Liver (tissue), 9 donors: ENCODE results near the gene FPR1. TPM values are rescaled to one million over a fixed set of nuclear protein-coding genes. Genes with fewer than 3 reads are reported as not detected.

Experiments used
- DNase-seq: peaks from one replicate; pipeline ENCODE4 v3.0.0-alpha.2; 2017; ENCODE audit warnings: low spot score
- H3K27ac ChIP-seq, 2 donors: one replicate each; pipeline ENCODE4 v1.7.0; 2013; ENCODE audit warnings: inconsistent platforms in 2 of 2, low read length in 2 of 2, control low read depth in 1 of 2, low read depth in 1 of 2, mild to moderate bottlenecking in 1 of 2
- H3K27me3 ChIP-seq, 4 donors: one replicate each; pipeline versions ENCODE4 v1.6.1 to v1.7.0; 2013; ENCODE audit warnings: low read length in 3 of 4, inconsistent platforms in 1 of 4, mild to moderate bottlenecking in 1 of 4, moderate library complexity in 1 of 4; ENCODE audit not compliant: control insufficient read depth in 4 of 4, insufficient read depth in 4 of 4
- H3K36me3 ChIP-seq, 4 donors: one replicate each; pipeline versions ENCODE4 v1.6.1 to v1.7.0; 2013; ENCODE audit warnings: low read length in 3 of 4, mild to moderate bottlenecking in 3 of 4, low read depth in 1 of 4, moderate library complexity in 1 of 4; ENCODE audit not compliant: control insufficient read depth in 4 of 4, insufficient read depth in 3 of 4
- H3K4me1 ChIP-seq, 4 donors: one replicate each; pipeline versions ENCODE4 v1.6.1 to v1.7.0; 2013; ENCODE audit warnings: low read length in 3 of 4, mild to moderate bottlenecking in 3 of 4, moderate library complexity in 1 of 4; ENCODE audit not compliant: control insufficient read depth in 4 of 4, insufficient read depth in 4 of 4
- H3K4me3 ChIP-seq, 3 donors: one replicate each; pipeline versions ENCODE4 v1.6.1 to v1.7.0; 2013; ENCODE audit warnings: low read length in 3 of 3, control low read depth in 1 of 3, low read depth in 1 of 3, mild to moderate bottlenecking in 1 of 3
- H3K9ac ChIP-seq, 2 donors: one replicate each; pipeline ENCODE4 v1.7.0; 2013; ENCODE audit warnings: low read length in 2 of 2, mild to moderate bottlenecking in 2 of 2, moderate library complexity in 2 of 2, control low read depth in 1 of 2, low read depth in 1 of 2
- H3K9me3 ChIP-seq, 4 donors: one replicate each; pipeline versions ENCODE4 v1.6.1 to v1.7.0; 2013; ENCODE audit warnings: low read length in 3 of 4; ENCODE audit not compliant: control insufficient read depth in 4 of 4
- EGR1 ChIP-seq, 2 donors: IDR thresholded peaks; 2 replicates each; pipeline ENCODE4 v1.6.1; 2016 to 2018; ENCODE audit warnings: antibody characterized with exemption in 2 of 2, low read depth in 2 of 2
- FOXA1 ChIP-seq: IDR thresholded peaks from 2 replicates; pipeline ENCODE4 v1.6.1; 2016; ENCODE audit warnings: antibody characterized with exemption
- FOXA2 ChIP-seq: IDR thresholded peaks from 2 replicates; pipeline ENCODE4 v1.6.1; 2016; ENCODE audit warnings: antibody characterized with exemption
- GABPA ChIP-seq, 2 donors: IDR thresholded peaks in 1 of 2; conservative IDR thresholded peaks in 1 of 2; 2 replicates each; pipeline ENCODE4 v1.6.1; 2016; ENCODE audit warnings: antibody characterized with exemption in 2 of 2, mild to moderate bottlenecking in 1 of 2, moderate library complexity in 1 of 2
- HNF4G ChIP-seq: IDR thresholded peaks from 2 replicates; pipeline ENCODE4 v1.6.1; 2016; ENCODE audit warnings: antibody characterized with exemption
- MAX ChIP-seq: IDR thresholded peaks from 2 replicates; pipeline ENCODE4 v1.6.1; 2016; ENCODE audit warnings: antibody characterized with exemption
- NR2F2 ChIP-seq: IDR thresholded peaks from 2 replicates; pipeline ENCODE4 v1.6.1; 2016; ENCODE audit warnings: antibody characterized with exemption
- RXRA ChIP-seq, 2 donors: IDR thresholded peaks; 2 replicates each; pipeline ENCODE4 v1.6.1; 2017 to 2018; ENCODE audit warnings: antibody characterized with exemption in 2 of 2, mild to moderate bottlenecking in 1 of 2
- SP1 ChIP-seq: IDR thresholded peaks from 2 replicates; pipeline ENCODE4 v1.6.1; 2018; ENCODE audit warnings: antibody characterized with exemption, mild to moderate bottlenecking
- TAF1 ChIP-seq: conservative IDR thresholded peaks from 2 replicates; pipeline ENCODE4 v1.6.1; 2016; ENCODE audit warnings: antibody characterized with exemption, mild to moderate bottlenecking
- YY1 ChIP-seq: IDR thresholded peaks from 2 replicates; pipeline ENCODE4 v1.6.1; 2016; ENCODE audit warnings: antibody characterized with exemption, mild to moderate bottlenecking
- WGBS: extraction: QIAGEN DNeasy Blood & Tissue Kit; methylation state at CpG from one replicate; pipeline ENCODE4 v1.1.7; 2013; 5-methylcytosine and 5-hydroxymethylcytosine counted together
- polyA plus RNA-seq, 2 donors: library from polyadenylated mRNA; stranded (reverse) in 1 of 2; unstranded in 1 of 2; fragments of 200-250 nt in 1 of 2; fragments of >200 nt in 1 of 2; fragmentation: Nextera tagmentation in 1 of 2; extraction: Ambion mirVana in 1 of 2; gene quantifications; one replicate each; pipeline versions ENCODE4 v1.2.1 to v1.2.3, GENCODE V29; 2013 to 2015
- total RNA-seq, 2 donors: library from RNA; depleted of rRNA; stranded (reverse); fragments of >200 nt; gene quantifications; one replicate each; pipeline ENCODE4 v1.2.3, GENCODE V29; 2014
- TF ChIP-seq, protein P1 (sequence below): IDR thresholded peaks from 2 replicates; pipeline ENCODE4 v1.6.1; 2016; ENCODE audit warnings: antibody characterized with exemption
- TF ChIP-seq, protein P2 (sequence below): IDR thresholded peaks from 2 replicates; pipeline ENCODE4 v1.6.1; 2016; ENCODE audit warnings: antibody characterized with exemption
- TF ChIP-seq, protein P3 (sequence below): fragments of 150-350 bp; IDR thresholded peaks from 2 replicates; pipeline ENCODE4 v1.5.1; 2017; ENCODE audit warnings: improper control_type of control experiment, low read depth, low read length; ENCODE audit not compliant: missing input control
- TF ChIP-seq, protein P4 (sequence below): IDR thresholded peaks from 2 replicates; pipeline ENCODE4 v1.6.1; 2016; ENCODE audit warnings: antibody characterized with exemption, mild to moderate bottlenecking
- donor health status: healthy.
- donor health status: healthy.
- donor health status: healthy.
- donor health status: healthy.
- donor health status: healthy.

FPR1 gene
- total and polyA plus RNA-seq, 4 donors, result 2.7 to 17.0 (median 8.1) TPM

GRCh38 chr19:51796195-51796679 is 44.6 kb upstream of the FPR1 start:
- Histone ChIP-seq H3K9me3 (peaks cover 0 to 11% (median 7%) of the 10 kb centered on the region in 4 donors), H3K4me3 (peak overlapping the region in 1 of 3 donors; percentile 0), H3K27me3 (no peaks in the 10 kb centered on the region), H3K9ac (peak overlapping the region in 1 of 2 donors; percentile 29), H3K36me3 (no peaks in the 10 kb centered on the region), H3K4me1 (peaks cover 0 to 7% (median 1%) of the 10 kb centered on the region in 4 donors), H3K27ac (no peak overlapping the region)
- DNase-seq, result no peak
- WGBS, result 77% methylated on average over 8 of the region's 8 CpGs
- TF ChIP-seq SP1, result no peak
- no peak for TF ChIP-seq EGR1 (IDR thresholded peaks at IDR 0.05; ENCODE audit: low read depth in 2 of 2)
- no peak for TF ChIP-seq FOXA2
- TF ChIP-seq, protein P1, sequence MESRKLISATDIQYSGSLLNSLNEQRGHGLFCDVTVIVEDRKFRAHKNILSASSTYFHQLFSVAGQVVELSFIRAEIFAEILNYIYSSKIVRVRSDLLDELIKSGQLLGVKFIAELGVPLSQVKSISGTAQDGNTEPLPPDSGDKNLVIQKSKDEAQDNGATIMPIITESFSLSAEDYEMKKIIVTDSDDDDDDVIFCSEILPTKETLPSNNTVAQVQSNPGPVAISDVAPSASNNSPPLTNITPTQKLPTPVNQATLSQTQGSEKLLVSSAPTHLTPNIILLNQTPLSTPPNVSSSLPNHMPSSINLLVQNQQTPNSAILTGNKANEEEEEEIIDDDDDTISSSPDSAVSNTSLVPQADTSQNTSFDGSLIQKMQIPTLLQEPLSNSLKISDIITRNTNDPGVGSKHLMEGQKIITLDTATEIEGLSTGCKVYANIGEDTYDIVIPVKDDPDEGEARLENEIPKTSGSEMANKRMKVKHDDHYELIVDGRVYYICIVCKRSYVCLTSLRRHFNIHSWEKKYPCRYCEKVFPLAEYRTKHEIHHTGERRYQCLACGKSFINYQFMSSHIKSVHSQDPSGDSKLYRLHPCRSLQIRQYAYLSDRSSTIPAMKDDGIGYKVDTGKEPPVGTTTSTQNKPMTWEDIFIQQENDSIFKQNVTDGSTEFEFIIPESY, result no peak
- no peak for TF ChIP-seq RXRA (IDR thresholded peaks at IDR 0.05)
- TF ChIP-seq, protein P2, sequence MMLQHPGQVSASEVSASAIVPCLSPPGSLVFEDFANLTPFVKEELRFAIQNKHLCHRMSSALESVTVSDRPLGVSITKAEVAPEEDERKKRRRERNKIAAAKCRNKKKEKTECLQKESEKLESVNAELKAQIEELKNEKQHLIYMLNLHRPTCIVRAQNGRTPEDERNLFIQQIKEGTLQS, result no peak
- no peak for TF ChIP-seq MAX
- no peak for TF ChIP-seq YY1
- no peak for TF ChIP-seq FOXA1
- no peak for TF ChIP-seq HNF4G
- TF ChIP-seq, protein P3, sequence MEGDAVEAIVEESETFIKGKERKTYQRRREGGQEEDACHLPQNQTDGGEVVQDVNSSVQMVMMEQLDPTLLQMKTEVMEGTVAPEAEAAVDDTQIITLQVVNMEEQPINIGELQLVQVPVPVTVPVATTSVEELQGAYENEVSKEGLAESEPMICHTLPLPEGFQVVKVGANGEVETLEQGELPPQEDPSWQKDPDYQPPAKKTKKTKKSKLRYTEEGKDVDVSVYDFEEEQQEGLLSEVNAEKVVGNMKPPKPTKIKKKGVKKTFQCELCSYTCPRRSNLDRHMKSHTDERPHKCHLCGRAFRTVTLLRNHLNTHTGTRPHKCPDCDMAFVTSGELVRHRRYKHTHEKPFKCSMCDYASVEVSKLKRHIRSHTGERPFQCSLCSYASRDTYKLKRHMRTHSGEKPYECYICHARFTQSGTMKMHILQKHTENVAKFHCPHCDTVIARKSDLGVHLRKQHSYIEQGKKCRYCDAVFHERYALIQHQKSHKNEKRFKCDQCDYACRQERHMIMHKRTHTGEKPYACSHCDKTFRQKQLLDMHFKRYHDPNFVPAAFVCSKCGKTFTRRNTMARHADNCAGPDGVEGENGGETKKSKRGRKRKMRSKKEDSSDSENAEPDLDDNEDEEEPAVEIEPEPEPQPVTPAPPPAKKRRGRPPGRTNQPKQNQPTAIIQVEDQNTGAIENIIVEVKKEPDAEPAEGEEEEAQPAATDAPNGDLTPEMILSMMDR, result no peak

GRCh38 chr19:51794885-51795490 is 43.3 kb upstream of the FPR1 start, which contains the start of gene FPR3:
Gene FPR3 (plus strand): TSS chr19:51795157. CDS start chr19:51823749, 28,592 bp downstream.
- Histone ChIP-seq H3K9ac (no peak within 1 kb of the TSS), H3K9me3 (peaks cover 0 to 9% (median 6%) of the 10 kb centered on the region in 4 donors), H3K36me3 (no peaks in the 10 kb centered on the region), H3K4me3 (no peak within 1 kb of the TSS), H3K27me3 (no peaks in the 10 kb centered on the region), H3K27ac (no peak within 1 kb of the TSS), H3K4me1 (peaks cover 0 to 4% (median under 1%) of the 10 kb centered on the region in 4 donors)
- no peak for DNase-seq
- TF ChIP-seq, protein P1, result no peak
- TF ChIP-seq, protein P2, result no peak
- TF ChIP-seq RXRA (IDR thresholded peaks at IDR 0.05), result no peak
- no peak for TF ChIP-seq YY1
- TF ChIP-seq, protein P3, result no peak
- no peak for TF ChIP-seq GABPA (IDR thresholded peaks at IDR 0.05 in 1 of 2, conservative IDR thresholded peaks at IDR 0.05 in 1 of 2)
- no peak for TF ChIP-seq MAX
- TF ChIP-seq, protein P4, sequence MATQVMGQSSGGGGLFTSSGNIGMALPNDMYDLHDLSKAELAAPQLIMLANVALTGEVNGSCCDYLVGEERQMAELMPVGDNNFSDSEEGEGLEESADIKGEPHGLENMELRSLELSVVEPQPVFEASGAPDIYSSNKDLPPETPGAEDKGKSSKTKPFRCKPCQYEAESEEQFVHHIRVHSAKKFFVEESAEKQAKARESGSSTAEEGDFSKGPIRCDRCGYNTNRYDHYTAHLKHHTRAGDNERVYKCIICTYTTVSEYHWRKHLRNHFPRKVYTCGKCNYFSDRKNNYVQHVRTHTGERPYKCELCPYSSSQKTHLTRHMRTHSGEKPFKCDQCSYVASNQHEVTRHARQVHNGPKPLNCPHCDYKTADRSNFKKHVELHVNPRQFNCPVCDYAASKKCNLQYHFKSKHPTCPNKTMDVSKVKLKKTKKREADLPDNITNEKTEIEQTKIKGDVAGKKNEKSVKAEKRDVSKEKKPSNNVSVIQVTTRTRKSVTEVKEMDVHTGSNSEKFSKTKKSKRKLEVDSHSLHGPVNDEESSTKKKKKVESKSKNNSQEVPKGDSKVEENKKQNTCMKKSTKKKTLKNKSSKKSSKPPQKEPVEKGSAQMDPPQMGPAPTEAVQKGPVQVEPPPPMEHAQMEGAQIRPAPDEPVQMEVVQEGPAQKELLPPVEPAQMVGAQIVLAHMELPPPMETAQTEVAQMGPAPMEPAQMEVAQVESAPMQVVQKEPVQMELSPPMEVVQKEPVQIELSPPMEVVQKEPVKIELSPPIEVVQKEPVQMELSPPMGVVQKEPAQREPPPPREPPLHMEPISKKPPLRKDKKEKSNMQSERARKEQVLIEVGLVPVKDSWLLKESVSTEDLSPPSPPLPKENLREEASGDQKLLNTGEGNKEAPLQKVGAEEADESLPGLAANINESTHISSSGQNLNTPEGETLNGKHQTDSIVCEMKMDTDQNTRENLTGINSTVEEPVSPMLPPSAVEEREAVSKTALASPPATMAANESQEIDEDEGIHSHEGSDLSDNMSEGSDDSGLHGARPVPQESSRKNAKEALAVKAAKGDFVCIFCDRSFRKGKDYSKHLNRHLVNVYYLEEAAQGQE, result no peak
- no peak for TF ChIP-seq TAF1
- no peak for TF ChIP-seq FOXA1
- TF ChIP-seq FOXA2, result no peak
- TF ChIP-seq NR2F2, result no peak
- no peak for TF ChIP-seq EGR1 (IDR thresholded peaks at IDR 0.05; ENCODE audit: low read depth in 2 of 2)
- WGBS, result 60% methylated on average over 2 of the region's 2 CpGs
